HepG2 (cell line): Measurements from ENCODE around the gene VASH2. TPM values are rescaled to one million over a fixed set of nuclear protein-coding genes. Genes with fewer than 3 reads are reported as not detected.
A peak's percentile ranks its signal among the peaks of the same experiment; 100 is the strongest.

Experiments used
- ARHGAP35 ChIP-seq: sonication (generic); formaldehyde crosslinking; IDR thresholded peaks from 2 replicates; pipeline ENCODE4 v1.9.0; 2022; ENCODE audit warnings: mild to moderate bottlenecking, inconsistent platforms, moderate library complexity, missing genetic modification reagents, borderline replicate concordance
- ATF7 ChIP-seq, 2 experiments: fragments of 450-650 bp in 1 of 2; sonication (generic) in 1 of 2; formaldehyde crosslinking in 1 of 2; IDR thresholded peaks; 2 replicates each; pipeline versions ENCODE4 v1.4.0 to v1.6.1; 2016 to 2020; ENCODE audit warnings: antibody characterized with exemption in 1 of 2, mild to moderate bottlenecking in 1 of 2, missing genetic modification reagents in 1 of 2
- CC2D1A ChIP-seq: sonication (generic); formaldehyde crosslinking; IDR thresholded peaks from 2 replicates; pipeline ENCODE4 v1.8.1; 2023; ENCODE audit warnings: mild to moderate bottlenecking, missing genetic modification reagents
- FOXM1 ChIP-seq: sonication (generic); formaldehyde crosslinking; IDR thresholded peaks from 2 replicates; pipeline ENCODE4 v1.5.0; 2020; ENCODE audit warnings: missing genetic modification reagents
- GFI1 ChIP-seq: sonication (generic); formaldehyde crosslinking; IDR thresholded peaks from 2 replicates; pipeline ENCODE4 v1.5.0; 2020; ENCODE audit warnings: missing genetic modification reagents, mild to moderate bottlenecking, borderline replicate concordance
- KLF11 ChIP-seq: IDR thresholded peaks from 2 replicates; pipeline ENCODE4 v1.6.1; 2016; ENCODE audit warnings: missing compliant biosample characterization
- MAFF ChIP-seq: IDR thresholded peaks from 2 replicates; pipeline ENCODE4 v1.6.1; 2011; ENCODE audit warnings: low read depth, low read length, improper control_type of control experiment
- MXD4 ChIP-seq: IDR thresholded peaks from 2 replicates; pipeline ENCODE4 v1.6.1; 2016; ENCODE audit warnings: mild to moderate bottlenecking, missing biosample characterization, missing genetic modification reagents
- NPAS2 ChIP-seq: sonication (generic); formaldehyde crosslinking; IDR thresholded peaks from 2 replicates; pipeline ENCODE4 v1.8.0; 2022; ENCODE audit warnings: mild to moderate bottlenecking, missing genetic modification reagents, borderline replicate concordance
- NR3C1 ChIP-seq: sonication (generic); formaldehyde crosslinking; IDR thresholded peaks from 2 replicates; pipeline ENCODE4 v1.4.0; 2020; ENCODE audit warnings: missing genetic modification reagents
- PCBP2 ChIP-seq: fragments of 200-400 bp; formaldehyde crosslinking; optimal IDR thresholded peaks from 2 replicates; pipeline ENCODE3; 2018; ENCODE audit warnings: low read length, low read depth; ENCODE audit not compliant: poor library complexity, severe bottlenecking
- PRDM15 ChIP-seq: sonication (generic); formaldehyde crosslinking; IDR thresholded peaks from 2 replicates; pipeline ENCODE4 v1.4.0; 2020; ENCODE audit warnings: missing genetic modification reagents
- RFX1 ChIP-seq: fragments of 450-650 bp; IDR thresholded peaks from 2 replicates; pipeline ENCODE4 v1.6.1; 2017
- RXRA ChIP-seq: sonication (generic); formaldehyde crosslinking; IDR thresholded peaks from 2 replicates; pipeline ENCODE4 v1.5.1; 2020; ENCODE audit warnings: missing genetic modification reagents
- SETDB1 ChIP-seq: sonication (generic); formaldehyde crosslinking; IDR thresholded peaks from 2 replicates; pipeline ENCODE4 v1.5.1; 2020; ENCODE audit warnings: missing genetic modification reagents, mild to moderate bottlenecking, borderline replicate concordance
- SP4 ChIP-seq: sonication (generic); formaldehyde crosslinking; IDR thresholded peaks from 2 replicates; pipeline ENCODE4 v1.8.1; 2023; ENCODE audit warnings: mild to moderate bottlenecking, missing genetic modification reagents
- THAP11 ChIP-seq: IDR thresholded peaks from 2 replicates; pipeline ENCODE4 v1.6.1; 2016; ENCODE audit warnings: missing biosample characterization, missing genetic modification reagents
- ZNF17 ChIP-seq: sonication (generic); formaldehyde crosslinking; IDR thresholded peaks from 2 replicates; pipeline ENCODE4 v1.5.0; 2020; ENCODE audit warnings: mild to moderate bottlenecking, missing genetic modification reagents
- ZNF224 ChIP-seq: sonication (generic); formaldehyde crosslinking; IDR thresholded peaks from 2 replicates; pipeline ENCODE4 v1.5.0; 2020; ENCODE audit warnings: mild to moderate bottlenecking, missing genetic modification reagents
- ZNF564 ChIP-seq: sonication (generic); formaldehyde crosslinking; IDR thresholded peaks from 2 replicates; pipeline ENCODE4 v1.8.1; 2023; ENCODE audit warnings: mild to moderate bottlenecking, missing genetic modification reagents
- ZNF616 ChIP-seq: sonication (generic); formaldehyde crosslinking; IDR thresholded peaks from 2 replicates; pipeline ENCODE4 v1.5.0; 2020; ENCODE audit warnings: low read depth, mild to moderate bottlenecking, missing genetic modification reagents
- ZNF841 ChIP-seq: sonication (generic); formaldehyde crosslinking; IDR thresholded peaks from 2 replicates; pipeline ENCODE4 v1.8.1; 2023; ENCODE audit warnings: missing genetic modification reagents, borderline replicate concordance
- polyA plus RNA-seq, 8 experiments: library from polyadenylated mRNA; depleted of rRNA in 3 of 8; stranded (reverse) in 7 of 8; unstranded in 1 of 8; fragments of >200 nt; fragmentation: Illumina TruSeq in 4 of 8; extraction: Trizol in 4 of 8; gene quantifications; 2 replicates each; pipeline versions ENCODE4 v1.2.1 to v1.2.3, GENCODE V29; 2011 to 2016; ENCODE audit warnings: low read depth in 4 of 8, missing spikeins in 1 of 8, mixed read lengths in 1 of 8; ENCODE audit not compliant: insufficient read depth in 1 of 8
- total RNA-seq, 5 experiments: library from RNA; depleted of rRNA; stranded (reverse); fragments of >200 nt; fragmentation: Illumina TruSeq; extraction: Trizol; gene quantifications; 2 replicates each; pipeline ENCODE4 v1.2.3, GENCODE V29; 2016; ENCODE audit warnings: low read depth in 1 of 5
- TF ChIP-seq, protein P1 (sequence below): sonication (generic); formaldehyde crosslinking; IDR thresholded peaks from 2 replicates; pipeline ENCODE4 v1.4.0; 2020; ENCODE audit warnings: missing genetic modification reagents, mild to moderate bottlenecking, borderline replicate concordance

Gene VASH2
- total and polyA plus RNA-seq, 2 of the 13 experiments (the other 11 are each of a cell fraction or from before 2014, with no cell fraction given) = 0.44 to 1.00 TPM

GRCh38 chr1:213015099-213016050 lies 65.0 kb downstream of the VASH2 start, which contains the start of gene ANGEL2 (continued):
- TF ChIP-seq PCBP2 (no peak), MXD4 (CRISPR knock-in tag) (0 out of 2 replicates have a peak, but pooled peaks have one; percentile 35), NPAS2 (no peak), SETDB1 (CRISPR knock-in tag) (no peak), ATF7 (IDR thresholded peaks at IDR 0.05) (no peak), ATF7 (CRISPR knock-in tag; IDR thresholded peaks at IDR 0.05) (no peak), ZNF224 (peak; percentile 56; the same call in 1 of the 2 replicates), SP4 (peak; percentile 68), ZNF616 (peak; percentile 76), RXRA (CRISPR knock-in tag) (peak; percentile 44), CC2D1A (CRISPR knock-in tag) (peak; percentile 60; the same call in 1 of the 2 replicates), FOXM1 (CRISPR knock-in tag) (no peak), GFI1 (peak; percentile 66; the same call in 1 of the 2 replicates), MAFF (no peak), RFX1 (no peak), THAP11 (CRISPR knock-in tag) (peak; percentile 94), NR3C1 (CRISPR knock-in tag) (no peak), ARHGAP35 (CRISPR knock-in tag) (peak; percentile 62; the same call in 1 of the 2 replicates), ZNF564 (no peak), ZNF841 (CRISPR knock-in tag) (no peak), KLF11 (0 out of 2 replicates have a peak, but pooled peaks have one; percentile 17), ZNF17 (CRISPR knock-in tag) (no peak), PRDM15 (0 out of 2 replicates have a peak, but pooled peaks have one; percentile 27)
- TF ChIP-seq, protein P1, sequence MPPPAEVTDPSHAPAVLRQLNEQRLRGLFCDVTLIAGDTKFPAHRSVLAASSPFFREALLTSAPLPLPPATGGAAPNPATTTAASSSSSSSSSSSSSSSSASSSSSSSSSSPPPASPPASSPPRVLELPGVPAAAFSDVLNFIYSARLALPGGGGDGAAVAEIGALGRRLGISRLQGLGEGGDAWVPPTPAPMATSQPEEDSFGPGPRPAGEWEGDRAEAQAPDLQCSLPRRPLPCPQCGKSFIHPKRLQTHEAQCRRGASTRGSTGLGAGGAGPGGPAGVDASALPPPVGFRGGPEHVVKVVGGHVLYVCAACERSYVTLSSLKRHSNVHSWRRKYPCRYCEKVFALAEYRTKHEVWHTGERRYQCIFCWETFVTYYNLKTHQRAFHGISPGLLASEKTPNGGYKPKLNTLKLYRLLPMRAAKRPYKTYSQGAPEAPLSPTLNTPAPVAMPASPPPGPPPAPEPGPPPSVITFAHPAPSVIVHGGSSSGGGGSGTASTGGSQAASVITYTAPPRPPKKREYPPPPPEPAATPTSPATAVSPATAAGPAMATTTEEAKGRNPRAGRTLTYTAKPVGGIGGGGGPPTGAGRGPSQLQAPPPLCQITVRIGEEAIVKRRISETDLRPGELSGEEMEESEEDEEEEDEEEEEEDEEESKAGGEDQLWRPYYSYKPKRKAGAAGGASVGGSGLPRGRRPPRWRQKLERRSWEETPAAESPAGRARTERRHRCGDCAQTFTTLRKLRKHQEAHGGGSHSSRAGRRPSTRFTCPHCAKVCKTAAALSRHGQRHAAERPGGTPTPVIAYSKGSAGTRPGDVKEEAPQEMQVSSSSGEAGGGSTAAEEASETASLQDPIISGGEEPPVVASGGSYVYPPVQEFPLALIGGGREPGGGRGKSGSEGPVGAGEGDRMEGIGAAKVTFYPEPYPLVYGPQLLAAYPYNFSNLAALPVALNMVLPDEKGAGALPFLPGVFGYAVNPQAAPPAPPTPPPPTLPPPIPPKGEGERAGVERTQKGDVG (CRISPR knock-in tag) = no peak
